ENCODE results near the gene SLC1A7.

SLC1A7 gene

GRCh38 chr1:53125623-53126360, 16.6 kb downstream of the SLC1A7 start:
- H4K20me1 ChIP-seq (ENCODE audit: low read depth, low read length): no peaks in the 10 kb centered on the region
- no peaks in the 10 kb centered on the region for H3K9me2 ChIP-seq (replicated peaks; ENCODE audit: insufficient read depth, low read length)
- H3K4me2 ChIP-seq (ENCODE audit: low read depth, low read length, poor library complexity, severe bottlenecking): no peak overlapping the region
- no peaks in the 10 kb centered on the region for H3F3A ChIP-seq (ENCODE audit: insufficient read depth)
- no peaks in the 10 kb centered on the region for H3K27me3 ChIP-seq (ENCODE audit: low read length)
- no peak overlapping the region for H3K4me3 ChIP-seq (ENCODE audit: insufficient read depth, low read length, poor library complexity, severe bottlenecking)
- H3K79me2 ChIP-seq (ENCODE audit: insufficient read depth, low read length): no peaks in the 10 kb centered on the region
- no peak overlapping the region for H2AFZ ChIP-seq (ENCODE audit: low read depth, low read length, severe bottlenecking)
- H3K36me3 ChIP-seq (ENCODE audit: low read length): no peaks in the 10 kb centered on the region
- no peak overlapping the region for H3K27ac ChIP-seq (ENCODE audit: low read depth, low read length)
- TF ChIP-seq EZH2phosphoT487 (conservative IDR thresholded peaks at IDR 0.05; ENCODE audit: low read length): no peak
- TF ChIP-seq, protein P1, sequence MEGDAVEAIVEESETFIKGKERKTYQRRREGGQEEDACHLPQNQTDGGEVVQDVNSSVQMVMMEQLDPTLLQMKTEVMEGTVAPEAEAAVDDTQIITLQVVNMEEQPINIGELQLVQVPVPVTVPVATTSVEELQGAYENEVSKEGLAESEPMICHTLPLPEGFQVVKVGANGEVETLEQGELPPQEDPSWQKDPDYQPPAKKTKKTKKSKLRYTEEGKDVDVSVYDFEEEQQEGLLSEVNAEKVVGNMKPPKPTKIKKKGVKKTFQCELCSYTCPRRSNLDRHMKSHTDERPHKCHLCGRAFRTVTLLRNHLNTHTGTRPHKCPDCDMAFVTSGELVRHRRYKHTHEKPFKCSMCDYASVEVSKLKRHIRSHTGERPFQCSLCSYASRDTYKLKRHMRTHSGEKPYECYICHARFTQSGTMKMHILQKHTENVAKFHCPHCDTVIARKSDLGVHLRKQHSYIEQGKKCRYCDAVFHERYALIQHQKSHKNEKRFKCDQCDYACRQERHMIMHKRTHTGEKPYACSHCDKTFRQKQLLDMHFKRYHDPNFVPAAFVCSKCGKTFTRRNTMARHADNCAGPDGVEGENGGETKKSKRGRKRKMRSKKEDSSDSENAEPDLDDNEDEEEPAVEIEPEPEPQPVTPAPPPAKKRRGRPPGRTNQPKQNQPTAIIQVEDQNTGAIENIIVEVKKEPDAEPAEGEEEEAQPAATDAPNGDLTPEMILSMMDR (IDR thresholded peaks at IDR 0.05; ENCODE audit: insufficient read depth, low read length, poor library complexity, severe bottlenecking): no peak
- H3K9me3 ChIP-seq (ENCODE audit: insufficient read depth, low read length): no peaks in the 10 kb centered on the region
- H3K9ac ChIP-seq (ENCODE audit: low read length): no peak overlapping the region

GRCh38 chr1:53125122-53125521, 17.3 kb downstream of the SLC1A7 start:
- Histone ChIP-seq H3K9me3 (ENCODE audit: insufficient read depth, low read length) (no peaks in the 10 kb centered on the region), H3K9me2 (replicated peaks; ENCODE audit: insufficient read depth, low read length) (no peaks in the 10 kb centered on the region), H3K27ac (ENCODE audit: low read depth, low read length) (no peak overlapping the region), H3K36me3 (ENCODE audit: low read length) (no peaks in the 10 kb centered on the region), H3K79me2 (ENCODE audit: insufficient read depth, low read length) (no peaks in the 10 kb centered on the region), H2AFZ (ENCODE audit: low read depth, low read length, severe bottlenecking) (no peak overlapping the region), H3K9ac (ENCODE audit: low read length) (no peak overlapping the region), H3K4me3 (ENCODE audit: insufficient read depth, low read length, poor library complexity, severe bottlenecking) (no peak overlapping the region), H3K27me3 (ENCODE audit: low read length) (no peaks in the 10 kb centered on the region), H3F3A (ENCODE audit: insufficient read depth) (no peaks in the 10 kb centered on the region), H4K20me1 (ENCODE audit: low read depth, low read length) (no peaks in the 10 kb centered on the region), H3K4me2 (ENCODE audit: low read depth, low read length, poor library complexity, severe bottlenecking) (no peak overlapping the region)
- TF ChIP-seq EZH2phosphoT487 (conservative IDR thresholded peaks at IDR 0.05; ENCODE audit: low read length): no peak
- TF ChIP-seq, protein P1 (IDR thresholded peaks at IDR 0.05; ENCODE audit: insufficient read depth, low read length, poor library complexity, severe bottlenecking): no peak

DNA sequence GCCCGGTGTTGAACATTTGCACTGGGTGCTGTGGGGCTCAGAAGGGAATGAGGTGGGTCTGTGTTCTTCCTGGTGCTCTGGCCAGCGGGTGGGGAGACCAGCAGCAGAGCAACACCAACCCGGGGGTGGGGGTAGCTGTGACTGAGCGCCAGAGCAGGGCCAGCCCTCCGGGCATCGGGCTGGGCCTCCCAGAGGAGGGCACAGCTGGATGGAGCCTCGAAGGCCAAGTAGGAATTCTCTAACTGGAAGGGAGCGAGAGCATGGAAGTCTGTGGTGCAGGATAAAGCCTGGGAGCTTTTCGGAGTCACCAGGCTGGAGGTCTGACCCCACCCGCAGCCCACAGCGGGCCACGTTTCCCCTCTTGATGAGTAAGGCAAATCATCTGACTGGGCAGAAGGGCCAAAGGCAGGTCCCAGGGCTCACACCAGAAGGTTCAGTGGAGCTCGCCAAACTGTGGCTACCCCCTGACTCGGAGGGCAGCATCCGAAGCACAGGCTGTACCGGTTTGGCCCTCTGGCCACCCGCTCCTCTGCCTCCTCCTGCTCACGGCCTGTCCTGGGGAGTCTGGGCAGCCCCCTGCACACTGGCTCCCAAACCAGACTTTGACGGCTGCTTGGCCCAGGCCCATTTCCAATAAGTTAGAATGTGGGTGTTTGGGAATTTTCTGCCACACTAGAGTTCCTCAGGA, 18.8 kb downstream of the SLC1A7 start:
- Histone ChIP-seq H3K79me2 (ENCODE audit: insufficient read depth, low read length) (no peaks in the 10 kb centered on the region), H3K27me3 (ENCODE audit: low read length) (no peaks in the 10 kb centered on the region), H3F3A (ENCODE audit: insufficient read depth) (no peaks in the 10 kb centered on the region), H3K9me3 (ENCODE audit: insufficient read depth, low read length) (no peaks in the 10 kb centered on the region), H3K9ac (ENCODE audit: low read length) (no peak overlapping the region), H3K4me2 (ENCODE audit: low read depth, low read length, poor library complexity, severe bottlenecking) (no peak overlapping the region), H4K20me1 (ENCODE audit: low read depth, low read length) (no peaks in the 10 kb centered on the region), H3K36me3 (ENCODE audit: low read length) (no peaks in the 10 kb centered on the region), H3K4me3 (ENCODE audit: insufficient read depth, low read length, poor library complexity, severe bottlenecking) (no peak overlapping the region), H3K27ac (ENCODE audit: low read depth, low read length) (no peak overlapping the region), H2AFZ (ENCODE audit: low read depth, low read length, severe bottlenecking) (no peak overlapping the region), H3K9me2 (replicated peaks; ENCODE audit: insufficient read depth, low read length) (no peaks in the 10 kb centered on the region)
- TF ChIP-seq, protein P1 (IDR thresholded peaks at IDR 0.05; ENCODE audit: insufficient read depth, low read length, poor library complexity, severe bottlenecking): no peak
- no peak for TF ChIP-seq EZH2phosphoT487 (conservative IDR thresholded peaks at IDR 0.05; ENCODE audit: low read length)
